Measurements from ENCODE around the gene COL27A1. TPM values are rescaled to one million over a fixed set of nuclear protein-coding genes. Genes with fewer than 3 reads are reported as not detected.

COL27A1 gene
- total and polyA plus RNA-seq, 9 of the 15 experiments (the other 6 are each of a cell fraction or from before 2014, with no cell fraction given) = 0.07 TPM; not detected in 8

GRCh38 chr9:114286146-114286679, 130.9 kb downstream of the COL27A1 start:
- in situ Hi-C loops (cut with MboI) = loop anchor here (10.0 kb wide), 3 partner anchors 131 to 601 kb away; partner anchors contain the start of gene COL27A1
- Histone ChIP-seq H3K36me3 (ENCODE audit: control insufficient read depth, insufficient read depth, low read length) (no peaks in the 10 kb centered on the region), H3K79me2 (ENCODE audit: control insufficient read depth, insufficient read depth, low read length) (no peaks in the 10 kb centered on the region), H3K4me2 (ENCODE audit: insufficient read depth, low read length) (no peak overlapping the region), H2AFZ (ENCODE audit: low read depth, low read length) (no peak overlapping the region), H3K9ac (ENCODE audit: insufficient read depth in 1 of 2, low read depth in 2 of 2, low read length in 2 of 2) (no peak overlapping the region), H3K4me1 (replicated peaks in 1 of 2; ENCODE audit: control insufficient read depth in 2 of 2, insufficient read depth in 2 of 2, low read length in 2 of 2) (peaks cover 0 to 4% of the 10 kb centered on the region in 2 experiments; a peak in 2 of 5 replicates), H3K4me3 (no peak overlapping the region), H3K27ac (ENCODE audit: extremely low read depth, low read depth, low read length) (no peak overlapping the region), H4K20me1 (replicated peaks; ENCODE audit: control insufficient read depth, insufficient read depth, low read length) (peaks cover 13% of the 10 kb centered on the region; the same call in 1 of the 2 replicates), H3K27me3 (ENCODE audit: control insufficient read depth in 2 of 2, insufficient read depth in 2 of 2, low read length in 2 of 2) (peaks cover 7 to 58% of the 10 kb centered on the region in 2 experiments), H3K9me1 (ENCODE audit: control insufficient read depth, insufficient read depth, low read length) (no peaks in the 10 kb centered on the region), H3K9me3 (replicated peaks; ENCODE audit: control insufficient read depth, insufficient read depth, low read depth, low read length) (no peaks in the 10 kb centered on the region)
- ChIA-PET POLR2A (interaction anchor here (0.6 kb wide), 1 partner anchor 283 kb away, joined by 3 read pairs; no protein-coding TSS in a partner anchor), CTCF (ENCODE audit: low intra/inter-chr PET ratio) (no interaction called here)
- WGBS (ENCODE audit: insufficient coverage, low coverage, missing lambda C conversion rate) = 4% methylated on average over 10 of the region's 10 CpGs
- FAIRE-seq (no peak), DNase-seq (ENCODE audit: extremely low read depth in 1 of 4, low spot score in 3 of 4) (no peak), ATAC-seq (no peak)
- no TSS peak for BruUV-seq (replicated peaks)
- TF ChIP-seq SAP30 (IDR thresholded peaks at IDR 0.05; ENCODE audit: borderline replicate concordance, insufficient read depth, low read depth, low read length, poor library complexity, severe bottlenecking) (no peak), XRCC4 (IDR thresholded peaks at IDR 0.05; ENCODE audit: extremely low read depth, insufficient read depth, insufficient read length) (no peak), MYC (IDR thresholded peaks at IDR 0.05; ENCODE audit: low read depth, low read length) (no peak), MYC (CRISPR knock-in tag; IDR thresholded peaks at IDR 0.05; ENCODE audit: borderline replicate concordance, low read depth) (no peak), ASH1L (IDR thresholded peaks at IDR 0.05; ENCODE audit: borderline replicate concordance, low read depth, partially characterized antibody) (no peak), HNRNPL (IDR thresholded peaks at IDR 0.05; ENCODE audit: low read depth, low read length) (no peak), U2AF1 (optimal IDR thresholded peaks at IDR 0.05; ENCODE audit: low read depth, low read length) (no peak), MIER1 (IDR thresholded peaks at IDR 0.05; ENCODE audit: low read depth) (no peak), EP300 (IDR thresholded peaks at IDR 0.05; ENCODE audit: low read length) (no peak), E2F5 (CRISPR knock-in tag; IDR thresholded peaks at IDR 0.05) (no peak), ZNF239 (CRISPR knock-in tag; IDR thresholded peaks at IDR 0.05) (no peak), PML (IDR thresholded peaks at IDR 0.05; ENCODE audit: low read length) (no peak)
- intact Hi-C loops (cut with micrococcal nuclease) = no loop called here

Measured in K562 (cell line).